ENCODE data around the gene C1orf35. TPM values are rescaled to one million over a fixed set of nuclear protein-coding genes. Genes with fewer than 3 reads are reported as not detected.

Gene C1orf35
- total RNA-seq, 1 experiment from 2014 or later, result 31.0 TPM

GRCh38 chr1:228108055-228108690 lies 5.0 kb upstream of the C1orf35 start:
- no peak overlapping the region for H3K27ac ChIP-seq (ENCODE audit: insufficient read length, low read depth, low read length)
- peak overlapping the region; percentile 84 for H3K9ac ChIP-seq (ENCODE audit: extremely low read depth, insufficient read length, low read length)
- H3T11ph ChIP-seq (ENCODE audit: low read length), result no peak overlapping the region
- Mint-ChIP-seq H3K27me3 (ENCODE audit: low read depth) (peaks cover 19% of the 10 kb centered on the region), H3K4me3 (peak overlapping the region; percentile 88 to 95), H3K27ac (peak overlapping the region in 2 of 3 experiments; percentile 31 to 90; a peak in 3 of 7 replicates), H3K9me3 (no peaks in the 10 kb centered on the region), H3K36me3 (ENCODE audit: insufficient read depth in 1 of 3, low read depth in 3 of 3) (peaks cover 15 to 19% (median 16%) of the 10 kb centered on the region in 3 experiments; a peak in 6 of 7 replicates), H3K4me1 (peaks cover 21 to 22% of the 10 kb centered on the region in 2 experiments)
- H2BK120ac ChIP-seq (ENCODE audit: low read depth, low read length, poor library complexity, severe bottlenecking), result no peak overlapping the region
- H3K56ac ChIP-seq (ENCODE audit: insufficient read length, low read depth, low read length), result no peak overlapping the region
- H3K79me2 ChIP-seq (ENCODE audit: insufficient read depth, low read length), result no peaks in the 10 kb centered on the region
- H4K91ac ChIP-seq (ENCODE audit: insufficient read length, low read depth, low read length), result no peak overlapping the region
- H3K9me3 ChIP-seq (ENCODE audit: control insufficient read depth, low read depth, low read length), result no peaks in the 10 kb centered on the region
- H3K4me2 ChIP-seq (ENCODE audit: insufficient read depth, insufficient read length, low read length), result peak overlapping the region; percentile 87
- H3K14ac ChIP-seq (ENCODE audit: insufficient read depth, low read length), result no peak overlapping the region
- H4K5ac ChIP-seq (ENCODE audit: insufficient read length, low read depth, low read length), result no peak overlapping the region
- H3K18ac ChIP-seq (ENCODE audit: insufficient read length, low read depth, low read length), result no peak overlapping the region
- no peaks in the 10 kb centered on the region for H4K20me1 ChIP-seq (ENCODE audit: control insufficient read depth, insufficient read depth, insufficient read length)
- H3K4ac ChIP-seq (ENCODE audit: low read depth, low read length), result no peak overlapping the region
- no peaks in the 10 kb centered on the region for H3K27me3 ChIP-seq (ENCODE audit: insufficient read depth, low read length)
- H2AFZ ChIP-seq (ENCODE audit: low read length), result no peak overlapping the region
- H2AK5ac ChIP-seq (ENCODE audit: insufficient read length, low read length), result no peak overlapping the region
- no peak overlapping the region for H2BK20ac ChIP-seq (ENCODE audit: low read depth, low read length, poor library complexity, severe bottlenecking)
- no peaks in the 10 kb centered on the region for H3K4me1 ChIP-seq (ENCODE audit: insufficient read depth, low read length)
- no peak for DNase-seq
- no peak overlapping the region for H2BK15ac ChIP-seq (ENCODE audit: low read depth, low read length)
- no peak overlapping the region for H2BK5ac ChIP-seq (ENCODE audit: insufficient read length, low read length)
- no CpG with 5 or more reads among the region's 11 CpGs for WGBS (ENCODE audit: extremely low coverage, insufficient read length, low lambda C conversion rate)
- TF ChIP-seq CTCF (conservative IDR thresholded peaks at IDR 0.05), result no peak
- no peak overlapping the region for H4K8ac ChIP-seq (replicated peaks; ENCODE audit: insufficient read length, low read depth, low read length)
- peaks cover 10% of the 10 kb centered on the region for H3K23me2 ChIP-seq (ENCODE audit: insufficient read length, low read depth, low read length, poor library complexity, severe bottlenecking)
- peaks cover 3% of the 10 kb centered on the region for H3K79me1 ChIP-seq (ENCODE audit: insufficient read depth, low read depth, low read length, poor library complexity, severe bottlenecking)
- no peak overlapping the region for H3K23ac ChIP-seq (ENCODE audit: insufficient read length, low read depth, low read length)
- H2BK12ac ChIP-seq (ENCODE audit: insufficient read length, low read depth, low read length), result no peak overlapping the region
